GM19463 (cell line): ENCODE data around the gene RPLP2.

ENCODE experiments used
- ATAC-seq: cut with Tn5 transposase; IDR thresholded peaks from one replicate; pipeline ENCODE4 v1.9.1; 2021; ENCODE audit warnings: mild to moderate bottlenecking, moderate library complexity; ENCODE audit not compliant: unreplicated experiment

RPLP2 gene

GRCh38 chr11:821512-822371 is 12.0 kb downstream of the RPLP2 start:
- no peak for ATAC-seq

GRCh38 chr11:823441-824291 is 13.9 kb downstream of the RPLP2 start:
- ATAC-seq = no peak

DNA sequence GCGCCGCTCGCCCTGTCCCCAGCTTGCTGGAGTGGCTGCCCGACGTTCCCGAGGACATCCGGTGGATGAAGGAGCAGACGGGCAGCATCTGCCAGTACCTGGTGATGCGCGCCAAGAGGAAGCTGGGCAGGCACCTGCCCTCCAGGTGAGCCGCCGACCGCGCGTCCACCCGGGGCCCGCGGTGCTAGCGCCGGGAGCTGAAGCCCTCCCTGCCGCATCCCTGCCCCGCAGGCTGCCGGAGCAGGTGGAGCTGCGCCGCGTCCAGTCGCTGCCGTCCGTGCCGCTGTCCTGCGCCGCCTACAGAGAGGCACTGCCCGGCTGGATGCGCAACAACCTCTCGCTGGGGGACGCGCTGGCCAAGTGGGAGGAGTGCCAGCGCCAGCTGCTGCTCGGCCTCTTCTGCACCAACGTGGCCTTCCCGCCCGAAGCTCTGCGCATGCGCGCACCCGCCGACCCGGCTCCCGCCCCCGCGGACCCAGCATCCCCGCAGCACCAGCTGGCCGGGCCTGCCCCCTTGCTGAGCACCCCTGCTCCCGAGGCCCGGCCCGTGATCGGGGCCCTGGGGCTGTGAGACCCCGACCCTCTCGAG is 14.6 kb downstream of the RPLP2 start:
- ATAC-seq = no peak

DNA sequence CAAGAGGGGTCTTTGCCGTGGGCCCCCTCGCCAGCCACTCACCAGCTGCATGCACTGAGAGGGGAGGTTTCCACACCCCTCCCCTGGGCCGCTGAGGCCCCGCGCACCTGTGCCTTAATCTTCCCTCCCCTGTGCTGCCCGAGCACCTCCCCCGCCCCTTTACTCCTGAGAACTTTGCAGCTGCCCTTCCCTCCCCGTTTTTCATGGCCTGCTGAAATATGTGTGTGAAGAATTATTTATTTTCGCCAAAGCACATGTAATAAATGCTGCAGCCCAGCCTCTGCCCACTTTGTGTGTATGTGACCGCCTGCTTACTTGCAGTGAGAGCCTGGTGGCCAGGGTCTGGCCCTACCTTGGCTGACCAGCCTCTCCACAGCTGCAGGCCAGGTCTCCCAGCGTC is 15.2 kb downstream of the RPLP2 start:
- no peak for ATAC-seq

GRCh38 chr11:825366-826226 is 15.8 kb downstream of the RPLP2 start:
- no peak for ATAC-seq

GRCh38 chr11:826227-826621 is 16.5 kb downstream of the RPLP2 start:
- no peak for ATAC-seq

DNA sequence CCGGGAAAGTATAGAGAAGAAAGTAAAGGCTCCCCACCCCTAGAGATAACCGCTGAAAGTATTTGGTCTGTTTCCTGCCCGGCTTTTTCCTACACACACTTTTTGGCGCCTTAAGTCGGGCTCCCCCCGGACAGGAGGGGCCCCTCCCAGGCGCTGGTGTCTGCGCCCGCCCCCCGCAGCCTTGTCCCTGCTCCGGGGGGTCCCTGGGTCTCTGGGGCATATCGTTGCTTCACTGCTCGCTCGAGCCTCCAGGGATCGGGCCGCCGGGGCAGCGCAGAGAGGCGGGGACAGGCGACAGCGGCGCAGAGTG is 17.0 kb downstream of the RPLP2 start:
- no peak for ATAC-seq

- peak; percentile 40 for ATAC-seq
These were observed 17.6 kb downstream of the RPLP2 start for GRCh38 chr11:827146-827896.

DNA sequence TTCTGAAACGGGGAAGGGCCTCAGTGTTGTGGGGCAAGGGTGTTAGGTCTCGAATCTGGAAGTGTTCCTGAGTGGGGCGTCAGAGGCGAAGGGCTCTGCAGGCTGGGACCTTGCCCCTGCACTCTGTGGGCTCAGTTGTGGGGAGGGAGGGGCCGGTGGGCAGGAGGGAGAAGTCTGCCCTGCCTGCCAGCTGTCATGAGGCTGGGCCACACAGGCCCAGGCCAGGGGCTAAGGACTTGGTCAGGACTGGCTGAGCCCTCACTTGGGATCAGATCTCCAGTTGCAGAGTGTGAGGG is 18.1 kb downstream of the RPLP2 start, which contains the start of gene CRACR2B:
Gene CRACR2B (plus strand): TSS at position 23 of the 296 bp plus-strand sequence. CDS start 689 bp downstream, outside the sequence.
- no peak for ATAC-seq

DNA sequence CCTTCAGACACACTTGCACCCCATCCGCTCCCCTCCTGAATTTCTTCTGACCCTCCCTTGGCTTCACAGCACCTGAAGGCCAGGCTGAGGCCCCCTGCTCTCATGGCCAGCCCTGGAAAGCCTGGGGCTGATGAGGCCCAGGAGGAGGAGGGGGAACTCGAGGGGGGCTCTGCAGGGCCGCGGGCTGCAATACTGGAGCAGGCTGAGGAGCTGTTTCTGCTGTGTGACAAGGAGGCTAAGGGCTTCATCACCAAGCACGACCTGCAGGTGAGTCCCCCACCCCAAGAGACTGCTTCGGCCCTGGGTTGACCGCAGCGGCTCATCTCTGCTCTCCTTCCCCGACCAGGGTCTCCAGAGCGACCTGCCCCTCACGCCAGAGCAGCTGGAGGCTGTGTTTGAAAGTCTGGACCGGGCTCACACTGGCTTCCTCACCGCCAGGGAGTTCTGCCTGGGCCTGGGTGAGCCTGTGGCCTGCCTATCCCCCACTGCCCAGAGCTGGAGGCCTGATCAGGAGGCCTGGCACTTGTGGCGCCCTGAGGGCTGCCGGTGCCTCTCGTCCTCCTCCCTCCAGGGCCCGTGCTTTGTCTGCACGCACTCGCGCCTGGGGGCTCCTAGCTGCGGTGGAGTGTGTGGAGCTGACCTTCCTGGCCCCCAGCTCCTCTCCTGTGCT is 18.9 kb downstream of the RPLP2 start:
- no peak for ATAC-seq

DNA sequence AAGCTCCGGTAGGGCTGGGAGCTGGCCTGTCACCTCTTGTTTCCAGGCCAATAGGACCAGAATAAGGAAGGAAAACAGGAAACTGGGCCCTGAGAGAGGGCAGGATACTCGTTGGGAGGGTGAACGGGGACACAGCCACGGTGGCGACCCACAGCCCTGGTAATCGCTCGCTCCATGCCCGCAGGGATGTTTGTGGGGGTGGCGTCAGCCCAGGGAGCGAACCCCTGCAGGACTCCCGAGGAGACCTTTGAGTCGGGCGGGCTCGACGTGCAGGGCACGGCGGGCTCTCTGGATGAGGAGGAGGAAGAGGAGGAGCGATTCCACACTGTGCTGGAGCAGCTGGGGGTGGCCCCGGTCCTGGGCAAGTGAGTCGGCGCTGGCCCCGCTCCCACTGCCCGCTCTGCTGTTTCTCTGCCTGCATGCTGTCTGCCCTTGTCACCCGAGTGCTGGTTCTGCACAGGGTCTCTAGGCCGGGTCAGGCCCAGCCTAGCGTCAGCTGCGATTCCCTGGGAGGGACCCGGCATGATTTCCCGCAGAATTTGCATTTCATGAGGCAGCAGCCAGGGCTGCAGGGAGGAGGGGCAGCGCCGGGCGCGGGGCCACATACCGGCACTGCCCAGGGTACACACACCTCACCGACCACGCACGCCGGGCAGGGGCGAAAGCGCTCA is 19.5 kb downstream of the RPLP2 start:
- ATAC-seq = no peak

DNA sequence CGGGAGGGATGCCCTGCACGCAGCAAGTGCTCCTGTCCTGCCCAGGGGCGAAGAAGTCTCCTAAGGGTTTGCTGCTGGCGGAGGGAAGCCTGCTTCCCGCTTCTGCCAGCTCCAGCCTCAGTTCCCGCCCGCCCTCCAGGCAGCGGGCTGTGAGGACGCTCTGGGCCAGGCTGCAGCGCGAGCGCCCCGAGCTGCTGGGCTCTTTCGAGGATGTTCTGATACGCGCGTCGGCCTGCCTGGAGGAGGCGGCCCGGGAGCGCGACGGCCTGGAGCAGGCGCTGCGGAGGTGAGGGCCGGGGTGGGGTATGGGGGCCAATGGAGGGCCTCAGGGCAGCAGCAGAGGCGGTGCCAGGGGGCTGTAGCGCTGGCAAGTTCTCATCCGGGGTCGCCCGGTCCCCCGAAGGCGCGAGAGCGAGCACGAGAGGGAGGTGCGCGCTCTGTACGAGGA is 20.1 kb downstream of the RPLP2 start:
- no peak for ATAC-seq

GRCh38 chr11:830295-831117 is 20.7 kb downstream of the RPLP2 start:
- ATAC-seq = no peak

- ATAC-seq = no peak
These were observed 21.5 kb downstream of the RPLP2 start for GRCh38 chr11:831118-831864.

- ATAC-seq = no peak
These were observed 22.3 kb downstream of the RPLP2 start for GRCh38 chr11:831961-832528.

GRCh38 chr11:832529-833113 is 22.9 kb downstream of the RPLP2 start, which contains the start of gene CD151:
Gene CD151, plus strand, starts transcription at chr11:832952. Its CDS starts 3,118 bp downstream, at chr11:836070.
- peak; percentile 57 for ATAC-seq
